Neural crest cell (in vitro differentiated cells): Measurements from ENCODE around the gene DNAJC10. TPM values are rescaled to one million over a fixed set of nuclear protein-coding genes. Genes with fewer than 3 reads are reported as not detected.
A peak's percentile ranks its signal among the peaks of the same experiment; 100 is the strongest.

ENCODE experiments used
- DNase-seq: peaks from one replicate; pipeline ENCODE4 v3.0.0; 2021; ENCODE audit warnings: low read depth, mixed read lengths, low spot score
- H3K27ac Mint-ChIP-seq: one replicate; pipeline ENCODE4 v1.8.0; 2021; ENCODE audit warnings: mild to moderate bottlenecking, mixed read lengths; ENCODE audit not compliant: unreplicated experiment
- H3K27me3 Mint-ChIP-seq: 2 replicates; pipeline ENCODE4 v1.8.0; 2021; ENCODE audit warnings: low read depth, mild to moderate bottlenecking, mixed read lengths
- H3K36me3 Mint-ChIP-seq: 2 replicates; pipeline ENCODE4 v1.8.0; 2021; ENCODE audit warnings: low read depth, mild to moderate bottlenecking, mixed read lengths
- H3K4me1 Mint-ChIP-seq: 2 replicates; pipeline ENCODE4 v1.8.0; 2021; ENCODE audit warnings: mixed read lengths
- H3K4me3 Mint-ChIP-seq: one replicate; pipeline ENCODE4 v1.8.0; 2021; ENCODE audit warnings: mild to moderate bottlenecking, mixed read lengths
- H3K9me3 Mint-ChIP-seq: 2 replicates; pipeline ENCODE4 v1.8.0; 2021; ENCODE audit warnings: mixed read lengths
- CTCF ChIP-seq: fragments of 200-600 bp; sonication (generic); conservative IDR thresholded peaks from 2 replicates; pipeline ENCODE4 v1.5.0; 2021; ENCODE audit warnings: antibody characterized with exemption, mild to moderate bottlenecking
- long read RNA-seq: library from polyadenylated mRNA; unstranded; transcript quantifications from one replicate; pipeline ENCODE4 v2.0.0, GENCODE V29; 2020
- total RNA-seq: library from RNA; stranded (reverse); gene quantifications from 2 replicates; pipeline ENCODE4 v1.2.1, GENCODE V29; 2021

The DNAJC10 gene
- 103 and 114 TPM in 2 replicates for total RNA-seq
- long read RNA-seq, full-length matches to known transcripts, result 48 of 115 reads
- long read RNA-seq, partial matches to known transcripts, result 42 of 115 reads
- long read RNA-seq, other reads (novel, unspliced or antisense), result 25 of 115 reads

- Mint-ChIP-seq H3K27ac (no peak within 1 kb of the TSS), H3K9me3 (no peaks in the 10 kb centered on the region), H3K27me3 (no peaks in the 10 kb centered on the region), H3K36me3 (no peaks in the 10 kb centered on the region), H3K4me1 (no peaks in the 10 kb centered on the region), H3K4me3 (no peak within 1 kb of the TSS)
- peak; percentile 0 for TF ChIP-seq CTCF
- peak; percentile 80 for DNase-seq
Observed at GRCh38 chr2:182715892-182716649, at the start of gene DNAJC10. DNAJC10 (plus strand) TSS chr2:182716257; CDS start chr2:182718087, 1,830 bp downstream.

- DNase-seq, result no peak
- Mint-ChIP-seq H3K4me3 (no peak overlapping the region), H3K27me3 (no peaks in the 10 kb centered on the region), H3K4me1 (no peaks in the 10 kb centered on the region), H3K36me3 (no peaks in the 10 kb centered on the region), H3K9me3 (no peaks in the 10 kb centered on the region), H3K27ac (no peak overlapping the region)
- peak; percentile 68 for TF ChIP-seq CTCF
Observed at GRCh38 chr2:182666674-182667314, 49.3 kb upstream of the DNAJC10 start.

- H3K4me3 Mint-ChIP-seq, result no peak overlapping the region
Observed at GRCh38 chr2:182667315-182667695, 48.8 kb upstream of the DNAJC10 start.

GRCh38 chr2:182668671-182669070, 47.4 kb upstream of the DNAJC10 start:
- no peaks in the 10 kb centered on the region for H3K36me3 Mint-ChIP-seq
- DNase-seq, result no peak
- no peaks in the 10 kb centered on the region for H3K9me3 Mint-ChIP-seq
- no peak overlapping the region for H3K27ac Mint-ChIP-seq
- no peaks in the 10 kb centered on the region for H3K27me3 Mint-ChIP-seq
- no peak for TF ChIP-seq CTCF
- no peaks in the 10 kb centered on the region for H3K4me1 Mint-ChIP-seq
- H3K4me3 Mint-ChIP-seq, result no peak overlapping the region

More at GRCh38 chr2:182667315-182667695, 48.8 kb upstream of the DNAJC10 start:
- H3K4me1 Mint-ChIP-seq, result no peaks in the 10 kb centered on the region
- H3K36me3 Mint-ChIP-seq, result no peaks in the 10 kb centered on the region
- no peak overlapping the region for H3K27ac Mint-ChIP-seq
- no peaks in the 10 kb centered on the region for H3K9me3 Mint-ChIP-seq
- H3K27me3 Mint-ChIP-seq, result no peaks in the 10 kb centered on the region
- TF ChIP-seq CTCF, result peak; percentile 8
- no peak for DNase-seq

- Mint-ChIP-seq H3K27ac (no peak overlapping the region), H3K9me3 (peaks cover 11% of the 10 kb centered on the region), H3K4me1 (no peaks in the 10 kb centered on the region), H3K4me3 (no peak overlapping the region), H3K27me3 (no peaks in the 10 kb centered on the region), H3K36me3 (peaks cover 5% of the 10 kb centered on the region)
- no peak for TF ChIP-seq CTCF
- no peak for DNase-seq
Observed at GRCh38 chr2:182672466-182673165, 43.4 kb upstream of the DNAJC10 start.
